Retinal pigment epithelial cell (primary cell): ENCODE data around the gene P3H2.

Experiments
- DNase-seq: peaks from one replicate; pipeline ENCODE4 v3.0.0-alpha.2; 2010; ENCODE audit warnings: low read depth
- H3K4me3 ChIP-seq: 2 replicates; pipeline ENCODE4 v1.5.1; 2011; ENCODE audit warnings: mild to moderate bottlenecking, low read length, control low read depth, moderate library complexity
- CTCF ChIP-seq: conservative IDR thresholded peaks from 2 replicates; pipeline ENCODE4 v1.5.1; 2011; ENCODE audit warnings: low read depth, low read length, control low read depth, inconsistent platforms

The P3H2 gene

GRCh38 chr3:190003068-190003467, 117.6 kb downstream of the P3H2 start:
- no peak for DNase-seq
- no peak for TF ChIP-seq CTCF
- no peak overlapping the region for H3K4me3 ChIP-seq

GRCh38 chr3:190001426-190001825, 119.3 kb downstream of the P3H2 start:
- TF ChIP-seq CTCF: no peak
- DNase-seq: no peak
- H3K4me3 ChIP-seq: no peak overlapping the region

- H3K4me3 ChIP-seq: no peak overlapping the region
- no peak for DNase-seq
- no peak for TF ChIP-seq CTCF
Observed at GRCh38 chr3:190000861-190001196, 119.9 kb downstream of the P3H2 start.

GRCh38 chr3:190000187-190000860, 120.4 kb downstream of the P3H2 start:
- H3K4me3 ChIP-seq: no peak overlapping the region
- no peak for TF ChIP-seq CTCF
- DNase-seq: no peak

GRCh38 chr3:189999718-190000117, 121.0 kb downstream of the P3H2 start:
- DNase-seq: no peak
- TF ChIP-seq CTCF: no peak
- no peak overlapping the region for H3K4me3 ChIP-seq

GRCh38 chr3:189995129-189995528, 125.6 kb downstream of the P3H2 start:
- H3K4me3 ChIP-seq: no peak overlapping the region
- no peak for DNase-seq
- no peak for TF ChIP-seq CTCF

GRCh38 chr3:189990826-189991225, 129.9 kb downstream of the P3H2 start:
- TF ChIP-seq CTCF: no peak
- no peak for DNase-seq
- no peak overlapping the region for H3K4me3 ChIP-seq
